ENCODE results near the gene ATF3. TPM values are rescaled to one million over a fixed set of nuclear protein-coding genes. Genes with fewer than 3 reads are reported as not detected.

Gene ATF3
- total RNA-seq, 2 donors from 2014 or later = 15.4 to 16.9 TPM

DNA sequence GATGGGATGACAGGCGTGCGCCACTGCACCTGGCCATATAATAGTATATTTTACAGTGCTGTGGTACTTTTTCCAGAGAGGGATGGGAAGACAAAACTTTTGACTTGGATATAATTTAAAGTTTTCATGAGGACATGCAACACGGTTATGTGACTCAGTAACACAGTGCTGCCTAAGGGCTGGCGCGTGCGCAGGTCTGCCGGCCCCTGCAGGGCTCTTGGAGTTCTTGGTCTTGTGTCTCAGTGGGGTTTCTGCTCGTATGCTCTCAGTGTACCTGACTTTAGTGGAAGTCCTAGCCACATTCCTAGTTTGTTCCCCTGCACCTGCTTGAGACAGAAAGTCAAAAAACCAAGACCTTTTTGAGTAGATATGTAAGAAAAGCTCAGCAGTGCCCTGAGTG is 27.5 kb upstream of the ATF3 start:
- H3K36me3 Mint-ChIP-seq = no peaks in the 10 kb centered on the region
- DNase-seq (ENCODE audit: low spot score) (no peak), ATAC-seq (no peak)
- H3K4me1 Mint-ChIP-seq (ENCODE audit: low read depth in 2 of 2) = peaks cover 0 to 9% of the 10 kb centered on the region in 2 donors
- no peaks in the 10 kb centered on the region for H3K9me3 Mint-ChIP-seq
- no peak overlapping the region for H3K4me3 Mint-ChIP-seq
- no peak overlapping the region for H3K27ac Mint-ChIP-seq
- peaks cover 12 to 17% of the 10 kb centered on the region in 2 donors for H3K27me3 Mint-ChIP-seq

DNA sequence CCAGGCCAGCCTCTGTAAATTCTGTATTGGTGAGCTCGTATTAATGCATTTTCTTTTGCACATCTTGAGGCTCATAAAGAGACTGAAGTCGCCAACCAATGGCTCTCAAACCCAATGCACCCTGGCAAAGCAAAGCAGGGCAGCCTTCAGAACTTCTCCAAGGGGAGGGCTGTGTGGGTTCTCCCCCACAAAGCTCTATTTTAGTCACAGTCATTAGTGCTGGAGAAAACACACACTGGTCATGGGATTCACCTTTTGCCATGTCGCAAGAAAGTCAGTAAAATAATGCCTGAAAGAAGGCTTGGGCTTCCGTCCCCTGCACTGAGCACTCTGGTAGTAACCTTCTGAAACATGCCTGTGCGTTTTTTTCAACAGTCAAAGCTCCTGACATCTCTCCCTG is 26.3 kb upstream of the ATF3 start:
- ATAC-seq = no peak
- Mint-ChIP-seq H3K36me3 (no peaks in the 10 kb centered on the region), H3K9me3 (no peaks in the 10 kb centered on the region), H3K27ac (no peak overlapping the region), H3K27me3 (peaks cover 24 to 26% of the 10 kb centered on the region in 2 donors), H3K4me1 (ENCODE audit: low read depth in 2 of 2) (peaks cover 0 to 9% of the 10 kb centered on the region in 2 donors), H3K4me3 (no peak overlapping the region)
- no peak for DNase-seq (ENCODE audit: low spot score)

DNA sequence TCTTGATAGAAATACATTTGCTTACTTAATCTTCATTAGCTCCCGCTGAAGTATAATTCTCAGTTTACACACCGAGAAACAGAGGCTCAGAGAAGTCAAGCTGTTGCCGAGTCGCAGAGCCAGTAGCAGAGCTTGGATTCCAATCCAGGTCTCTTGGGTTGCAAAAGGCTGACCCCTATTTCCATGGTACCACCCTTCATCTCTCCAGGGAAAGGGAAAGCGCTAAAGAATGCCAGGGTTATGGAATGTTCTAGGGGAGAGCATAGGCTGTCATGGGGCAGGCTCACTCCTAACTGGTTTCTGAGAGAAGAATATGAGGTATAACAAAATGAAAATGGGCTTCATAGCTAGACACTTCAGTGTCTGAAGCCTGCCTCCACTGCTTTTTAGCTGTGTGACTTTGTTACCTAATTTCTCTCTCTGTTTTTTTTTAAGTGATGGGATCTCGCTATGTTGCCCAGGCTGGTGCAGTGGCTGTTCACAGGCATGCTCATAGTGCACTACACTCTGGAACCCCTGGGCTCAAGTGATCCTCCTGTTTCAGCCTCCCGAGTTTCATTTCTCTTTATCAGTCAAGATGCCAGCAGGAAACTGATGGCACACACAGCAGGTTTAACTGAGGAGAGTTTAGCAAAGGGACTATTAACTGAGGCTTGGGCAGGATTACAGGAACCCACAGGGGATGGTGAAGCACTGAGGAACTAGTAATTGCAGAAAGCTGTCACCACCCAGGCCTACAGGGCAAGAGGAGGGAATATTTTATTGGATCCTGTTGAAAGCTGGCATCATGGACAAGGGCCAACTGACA is 25.5 kb upstream of the ATF3 start:
- Mint-ChIP-seq H3K27ac (no peak overlapping the region), H3K27me3 (peaks cover 26 to 31% of the 10 kb centered on the region in 2 donors), H3K4me3 (no peak overlapping the region), H3K36me3 (no peaks in the 10 kb centered on the region), H3K9me3 (no peaks in the 10 kb centered on the region), H3K4me1 (ENCODE audit: low read depth in 2 of 2) (peaks cover 0 to 8% of the 10 kb centered on the region in 2 donors)
- ATAC-seq (no peak), DNase-seq (ENCODE audit: low spot score) (no peak)

DNA sequence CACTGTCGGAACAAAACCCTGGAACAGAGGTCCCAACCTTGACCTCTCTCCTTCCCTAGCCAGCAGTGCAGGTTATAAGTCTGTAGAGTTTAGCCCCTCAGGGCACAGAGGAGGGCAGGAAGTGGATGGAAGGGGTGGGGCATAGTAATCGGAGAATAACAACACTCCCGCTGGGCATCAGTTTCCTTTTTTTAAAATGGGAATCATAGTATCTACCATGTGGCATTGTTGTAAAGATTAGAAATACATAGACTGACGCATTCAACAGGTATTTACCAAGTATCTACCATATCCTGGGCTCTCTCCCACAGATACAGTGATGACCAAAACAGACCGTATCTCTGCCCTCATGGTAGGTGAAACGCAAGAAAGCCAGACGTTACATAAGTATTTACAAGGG is 24.9 kb upstream of the ATF3 start:
- ATAC-seq = no peak
- Mint-ChIP-seq H3K27me3 (peaks cover 21 to 32% of the 10 kb centered on the region in 2 donors), H3K36me3 (no peaks in the 10 kb centered on the region)

DNA sequence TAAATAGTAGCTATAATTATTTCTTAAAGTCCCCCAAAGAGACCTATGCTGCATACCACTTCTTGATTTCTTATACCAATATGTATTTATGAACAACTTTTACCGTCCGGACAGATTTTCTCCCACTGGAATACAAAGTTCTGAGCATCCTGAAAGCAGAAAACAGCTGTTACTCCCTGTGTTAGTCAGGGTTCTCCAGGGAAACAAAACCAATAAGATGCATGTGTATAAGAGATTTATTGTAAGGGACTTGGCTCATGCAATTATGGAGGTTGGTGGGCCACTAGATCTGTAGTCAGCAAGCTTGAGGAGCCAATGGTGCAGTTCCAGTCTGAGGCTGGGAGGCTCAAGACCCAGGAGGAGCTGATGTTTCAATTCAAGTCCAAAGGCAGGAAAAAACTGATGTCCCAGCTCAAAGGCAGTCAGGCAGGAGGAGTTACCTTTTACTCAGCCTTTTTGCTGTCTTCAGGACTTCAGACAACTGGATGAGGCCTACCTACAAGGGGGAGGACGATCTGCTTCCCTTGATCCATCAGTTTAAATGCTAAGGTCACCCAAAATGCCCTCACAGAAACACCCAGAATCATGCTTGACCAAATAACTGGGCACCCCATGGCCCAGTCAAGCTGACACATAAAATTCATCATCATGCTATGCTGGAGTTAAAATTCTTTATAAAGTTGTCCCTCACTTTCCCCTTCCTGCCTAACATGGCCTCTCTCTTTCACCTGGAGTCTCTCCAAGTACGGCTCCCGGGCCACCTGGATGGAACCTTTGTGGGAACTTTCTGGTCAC is 24.3 kb upstream of the ATF3 start:
- no peak overlapping the region for H3K27ac Mint-ChIP-seq
- H3K4me3 Mint-ChIP-seq = no peak overlapping the region
- no peak for ATAC-seq

More for the DNA sequence above, 24.9 kb upstream of the ATF3 start:
- no peak overlapping the region for H3K27ac Mint-ChIP-seq
- DNase-seq (ENCODE audit: low spot score) = no peak
- no peaks in the 10 kb centered on the region for H3K9me3 Mint-ChIP-seq
- peaks cover 0 to 3% of the 10 kb centered on the region in 2 donors for H3K4me1 Mint-ChIP-seq (ENCODE audit: low read depth in 2 of 2)
- H3K4me3 Mint-ChIP-seq = no peak overlapping the region

DNA sequence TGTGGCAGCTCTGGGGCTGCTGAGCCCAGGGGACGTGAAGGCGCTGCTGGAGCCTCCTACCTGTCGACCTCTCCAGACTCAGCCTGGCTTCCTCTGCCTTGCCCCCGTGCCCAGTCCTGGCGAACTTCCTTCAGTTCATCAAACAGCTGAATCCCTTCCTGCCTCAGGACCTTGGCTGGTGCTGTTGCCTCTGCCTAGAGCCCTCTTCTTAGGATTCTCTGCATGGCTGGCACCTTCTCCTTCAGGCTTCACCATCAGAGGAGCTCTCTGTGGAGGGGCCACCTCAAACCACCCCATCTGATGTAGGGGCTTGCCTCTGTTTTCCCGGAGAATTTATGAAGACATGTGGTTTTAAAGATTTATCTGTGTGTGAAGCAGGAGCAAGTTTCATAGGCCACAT is 23.4 kb upstream of the ATF3 start:
- Mint-ChIP-seq H3K4me3 (no peak overlapping the region), H3K27ac (no peak overlapping the region), H3K27me3 (peaks cover 26 to 38% of the 10 kb centered on the region in 2 donors), H3K36me3 (no peaks in the 10 kb centered on the region), H3K9me3 (no peaks in the 10 kb centered on the region), H3K4me1 (ENCODE audit: low read depth in 2 of 2) (peaks cover 0 to under 1% of the 10 kb centered on the region in 2 donors)
- no peak for DNase-seq (ENCODE audit: low spot score)
- ATAC-seq = no peak

More for the DNA sequence above, 24.3 kb upstream of the ATF3 start:
- Mint-ChIP-seq H3K27me3 (peaks cover 26 to 36% of the 10 kb centered on the region in 2 donors), H3K4me1 (ENCODE audit: low read depth in 2 of 2) (peaks cover 0 to 3% of the 10 kb centered on the region in 2 donors), H3K9me3 (no peaks in the 10 kb centered on the region), H3K36me3 (no peaks in the 10 kb centered on the region)
- DNase-seq (ENCODE audit: low spot score) = no peak

DNA sequence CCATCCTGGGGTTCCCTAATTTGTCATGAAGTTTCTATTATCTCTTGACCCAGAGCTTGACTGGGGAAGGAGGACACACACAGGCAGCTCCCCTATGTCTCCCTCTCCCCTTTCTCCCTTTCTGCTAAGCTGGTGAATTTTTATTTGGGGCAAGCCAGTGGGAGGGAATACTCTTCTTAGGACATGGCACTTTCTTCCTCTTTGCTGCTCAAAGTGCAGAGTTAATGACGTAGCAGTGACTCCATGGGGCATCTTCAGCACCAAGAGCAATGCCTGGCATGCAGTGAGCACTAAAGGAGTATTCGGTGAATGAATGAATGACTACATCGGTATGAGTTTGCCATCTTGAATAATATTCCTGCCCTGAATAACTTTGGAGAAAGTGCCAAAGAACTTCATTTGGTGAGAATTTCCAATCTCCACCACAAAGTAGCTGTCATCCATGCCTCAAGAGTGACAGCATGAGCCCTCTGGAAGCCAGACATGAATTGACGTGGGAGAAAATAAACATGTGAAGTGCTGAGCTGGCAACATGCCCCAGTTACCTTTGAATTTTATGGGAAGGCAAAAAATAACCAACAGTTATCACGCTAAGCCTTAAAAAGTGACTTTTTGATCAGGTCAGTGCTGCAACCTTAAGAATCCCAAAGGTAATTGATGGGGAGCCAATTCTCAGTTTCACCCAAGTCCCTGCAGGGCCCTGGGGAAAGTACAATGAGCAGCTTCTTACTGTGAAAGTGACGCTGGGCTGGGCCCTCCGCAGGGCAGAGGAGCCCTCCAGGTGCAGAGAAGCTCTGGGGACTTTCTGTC is 22.1 kb upstream of the ATF3 start:
- H3K27ac Mint-ChIP-seq = no peak overlapping the region
- no peaks in the 10 kb centered on the region for H3K9me3 Mint-ChIP-seq
- H3K4me3 Mint-ChIP-seq = no peak overlapping the region
- no peak for DNase-seq (ENCODE audit: low spot score)
- no peaks in the 10 kb centered on the region for H3K36me3 Mint-ChIP-seq
- H3K4me1 Mint-ChIP-seq (ENCODE audit: low read depth in 2 of 2) = no peaks in the 10 kb centered on the region
- no peak for ATAC-seq
- peaks cover 30 to 47% of the 10 kb centered on the region in 2 donors for H3K27me3 Mint-ChIP-seq

DNA sequence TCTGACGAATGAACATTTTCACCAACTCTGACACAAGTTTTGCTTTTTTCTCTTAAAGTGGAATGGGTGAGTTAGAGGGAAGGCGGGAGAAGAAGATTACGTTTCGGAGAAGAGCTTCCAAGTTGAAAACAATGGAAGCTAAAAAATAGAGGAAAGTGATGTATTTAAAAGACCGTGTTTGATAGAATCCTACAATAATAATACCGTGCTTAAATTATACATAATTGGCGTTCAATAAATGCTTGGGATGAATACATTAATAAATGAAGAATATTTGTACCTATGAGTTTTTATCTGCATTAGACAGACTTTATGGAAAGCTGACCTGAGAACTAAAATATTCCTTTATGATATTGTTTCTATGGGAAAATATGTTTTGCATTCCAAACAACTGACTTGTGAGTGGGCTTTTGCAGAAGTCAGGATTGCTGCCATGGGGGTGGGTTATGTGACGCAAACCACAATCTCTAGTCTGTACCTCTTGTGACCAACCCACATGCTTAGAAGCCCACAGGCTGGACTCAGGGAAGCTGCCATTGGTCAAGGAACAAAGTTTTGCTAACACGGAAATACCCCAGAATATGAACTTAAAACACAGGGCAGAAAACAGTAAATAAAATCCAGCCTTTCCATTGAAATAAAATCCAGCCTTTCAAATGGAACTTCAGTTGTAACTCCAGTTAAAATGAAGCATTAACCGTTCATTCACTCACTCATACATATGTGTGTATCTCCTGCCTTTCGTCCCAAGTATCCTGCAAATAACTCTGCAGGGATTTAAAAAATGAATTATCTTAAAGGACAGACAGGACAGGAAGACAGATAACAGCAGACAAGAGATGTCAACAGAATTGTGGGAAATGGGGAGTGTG is 21.3 kb upstream of the ATF3 start:
- DNase-seq (ENCODE audit: low spot score) (no peak), ATAC-seq (no peak)
- Mint-ChIP-seq H3K27me3 (peaks cover 33 to 53% of the 10 kb centered on the region in 2 donors), H3K9me3 (no peaks in the 10 kb centered on the region), H3K36me3 (no peaks in the 10 kb centered on the region), H3K4me1 (ENCODE audit: low read depth in 2 of 2) (no peaks in the 10 kb centered on the region), H3K4me3 (no peak overlapping the region), H3K27ac (no peak overlapping the region)

DNA sequence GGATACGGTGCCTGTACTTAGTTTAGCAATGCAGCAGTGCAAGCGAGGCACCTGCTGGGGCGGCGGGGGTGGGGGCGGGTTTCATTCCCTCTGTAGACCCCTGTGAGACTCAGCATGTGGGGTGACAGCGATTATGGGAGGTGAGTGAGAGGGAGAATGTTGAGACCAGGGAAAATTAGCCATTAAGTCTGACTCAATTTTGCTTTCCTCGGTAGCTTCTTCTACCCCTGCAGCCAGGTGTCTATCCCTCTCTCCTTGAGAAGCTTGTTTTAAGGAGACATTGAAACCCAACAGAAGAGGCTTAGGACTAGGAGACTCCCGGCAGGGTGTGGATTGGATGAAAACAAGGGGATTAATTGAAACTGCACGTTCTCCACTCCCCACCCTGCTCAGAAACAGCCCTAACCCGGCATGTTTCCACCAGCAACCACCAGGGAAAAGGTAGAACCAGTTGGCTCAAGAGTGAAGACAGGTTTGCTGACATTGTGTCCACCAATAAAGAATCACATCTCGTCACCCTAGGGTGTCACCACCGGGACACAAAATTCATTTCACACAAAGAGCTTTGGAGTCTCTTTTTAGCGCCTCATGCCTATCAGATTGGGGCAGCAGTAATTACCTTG is 20.6 kb upstream of the ATF3 start:
- no peak for ATAC-seq
- no peak for DNase-seq (ENCODE audit: low spot score)
- no peaks in the 10 kb centered on the region for H3K4me1 Mint-ChIP-seq (ENCODE audit: low read depth in 2 of 2)
- no peak overlapping the region for H3K4me3 Mint-ChIP-seq
- no peaks in the 10 kb centered on the region for H3K36me3 Mint-ChIP-seq
- H3K9me3 Mint-ChIP-seq = no peaks in the 10 kb centered on the region
- H3K27me3 Mint-ChIP-seq = peaks cover 33 to 57% of the 10 kb centered on the region in 2 donors
- H3K27ac Mint-ChIP-seq = no peak overlapping the region

DNA sequence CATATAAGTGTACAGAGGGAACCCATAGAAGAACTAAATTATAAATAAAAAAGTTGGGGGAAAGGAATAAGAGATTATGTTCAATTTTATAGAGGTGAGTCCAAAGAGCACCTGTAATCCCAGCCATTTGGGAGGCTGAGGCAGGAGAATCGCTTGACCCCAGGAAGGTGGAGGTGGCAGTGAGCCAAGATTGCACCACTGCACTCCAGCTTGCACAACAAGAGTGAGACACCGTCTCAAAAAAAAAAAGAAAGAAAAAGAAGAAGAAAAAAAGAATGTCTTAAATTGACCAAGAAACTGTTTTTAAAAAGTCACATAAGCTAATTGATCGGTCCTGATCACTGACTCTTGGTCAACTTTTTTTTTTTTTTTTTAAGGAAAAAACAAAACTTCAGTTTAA is 19.1 kb upstream of the ATF3 start:
- Mint-ChIP-seq H3K27me3 (peaks cover 33 to 57% of the 10 kb centered on the region in 2 donors), H3K4me3 (no peak overlapping the region), H3K36me3 (no peaks in the 10 kb centered on the region), H3K9me3 (no peaks in the 10 kb centered on the region), H3K27ac (no peak overlapping the region), H3K4me1 (ENCODE audit: low read depth in 2 of 2) (no peaks in the 10 kb centered on the region)
- ATAC-seq = no peak
- DNase-seq (ENCODE audit: low spot score) = no peak

DNA sequence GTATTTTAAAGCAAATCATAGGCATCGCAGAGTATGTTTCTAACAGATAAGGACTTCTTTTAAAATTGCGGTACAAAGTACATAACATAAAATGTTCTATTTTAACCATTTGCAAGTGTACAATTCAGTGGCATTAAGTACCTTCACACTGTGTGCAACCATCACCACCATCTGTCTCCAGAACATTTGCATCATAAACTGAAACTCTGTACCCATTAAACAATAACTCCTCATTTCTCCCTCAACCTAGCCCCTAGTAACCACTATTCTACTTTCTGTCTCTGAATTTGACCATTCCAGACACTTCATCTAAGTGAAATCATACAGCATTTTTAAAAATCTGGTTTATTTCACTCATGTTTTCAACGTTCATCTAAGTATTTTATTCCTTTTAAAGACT is 16.6 kb upstream of the ATF3 start:
- DNase-seq (ENCODE audit: low spot score) (no peak), ATAC-seq (no peak)
- Mint-ChIP-seq H3K27ac (no peak overlapping the region), H3K4me3 (no peak overlapping the region), H3K36me3 (no peaks in the 10 kb centered on the region), H3K9me3 (no peaks in the 10 kb centered on the region), H3K4me1 (ENCODE audit: low read depth in 2 of 2) (peaks cover 15 to 16% of the 10 kb centered on the region in 2 donors), H3K27me3 (peaks cover 21 to 44% of the 10 kb centered on the region in 2 donors)

DNA sequence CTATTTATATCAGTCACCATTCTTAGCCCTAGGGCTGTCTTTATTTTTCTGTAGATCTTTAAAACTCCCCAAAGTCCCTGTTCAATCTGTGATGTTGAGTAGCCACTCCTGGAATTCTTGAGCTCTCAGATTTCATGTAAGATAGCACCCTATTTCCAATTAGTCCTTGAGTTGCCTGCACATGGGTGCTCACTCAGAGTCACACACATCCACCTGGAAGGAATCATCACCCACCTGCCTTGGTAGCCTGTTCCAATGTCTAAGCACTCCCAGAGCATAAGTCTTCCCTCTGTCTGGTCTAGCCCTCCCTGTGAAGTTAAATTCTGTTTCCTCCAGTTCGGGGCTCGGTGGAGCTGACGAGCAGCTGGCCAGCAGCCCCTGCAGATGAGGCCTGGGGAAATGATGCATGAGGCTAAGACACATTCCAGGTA is 14.7 kb upstream of the ATF3 start:
- no peaks in the 10 kb centered on the region for H3K9me3 Mint-ChIP-seq
- no peaks in the 10 kb centered on the region for H3K36me3 Mint-ChIP-seq
- DNase-seq (ENCODE audit: low spot score) = no peak
- no peak overlapping the region for H3K4me3 Mint-ChIP-seq
- H3K27me3 Mint-ChIP-seq = peaks cover 14 to 25% of the 10 kb centered on the region in 2 donors
- no peak for ATAC-seq
- peaks cover 16 to 19% of the 10 kb centered on the region in 2 donors for H3K4me1 Mint-ChIP-seq (ENCODE audit: low read depth in 2 of 2)
- H3K27ac Mint-ChIP-seq = no peak overlapping the region

All from natural killer cell treated with Interleukin-12 subunit alpha and Interleukin-12 subunit beta and Interleukin-15 and Interleukin-18, amount 100 ng/mL, for 72 hours (primary cell).